ENCODE measurements around the gene MIR17HG. TPM values are rescaled to one million over a fixed set of nuclear protein-coding genes. Genes with fewer than 3 reads are reported as not detected.

The MIR17HG gene
- total RNA-seq, 2 donors from 2014 or later = 2.7 to 16.5 TPM

GRCh38 chr13:91362908-91363307 is 15.4 kb downstream of the MIR17HG start:
- no peak for ATAC-seq (ENCODE audit: insufficient number of reproducible peaks, low FRiP score, low read depth)
- Histone ChIP-seq H3K9me3 (no peaks in the 10 kb centered on the region), H3K27ac (no peak overlapping the region), H3K4me1 (ENCODE audit: control insufficient read depth in 1 of 2, low read depth in 2 of 2) (peaks cover 0 to 24% of the 10 kb centered on the region in 2 donors), H3K36me3 (no peaks in the 10 kb centered on the region), H3K27me3 (replicated peaks; ENCODE audit: insufficient read depth) (no peaks in the 10 kb centered on the region), H3K4me3 (no peak overlapping the region)
- no peak for DNase-seq (ENCODE audit: low spot score)
- TF ChIP-seq, protein P1, sequence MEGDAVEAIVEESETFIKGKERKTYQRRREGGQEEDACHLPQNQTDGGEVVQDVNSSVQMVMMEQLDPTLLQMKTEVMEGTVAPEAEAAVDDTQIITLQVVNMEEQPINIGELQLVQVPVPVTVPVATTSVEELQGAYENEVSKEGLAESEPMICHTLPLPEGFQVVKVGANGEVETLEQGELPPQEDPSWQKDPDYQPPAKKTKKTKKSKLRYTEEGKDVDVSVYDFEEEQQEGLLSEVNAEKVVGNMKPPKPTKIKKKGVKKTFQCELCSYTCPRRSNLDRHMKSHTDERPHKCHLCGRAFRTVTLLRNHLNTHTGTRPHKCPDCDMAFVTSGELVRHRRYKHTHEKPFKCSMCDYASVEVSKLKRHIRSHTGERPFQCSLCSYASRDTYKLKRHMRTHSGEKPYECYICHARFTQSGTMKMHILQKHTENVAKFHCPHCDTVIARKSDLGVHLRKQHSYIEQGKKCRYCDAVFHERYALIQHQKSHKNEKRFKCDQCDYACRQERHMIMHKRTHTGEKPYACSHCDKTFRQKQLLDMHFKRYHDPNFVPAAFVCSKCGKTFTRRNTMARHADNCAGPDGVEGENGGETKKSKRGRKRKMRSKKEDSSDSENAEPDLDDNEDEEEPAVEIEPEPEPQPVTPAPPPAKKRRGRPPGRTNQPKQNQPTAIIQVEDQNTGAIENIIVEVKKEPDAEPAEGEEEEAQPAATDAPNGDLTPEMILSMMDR (IDR thresholded peaks at IDR 0.05) = no peak

DNA sequence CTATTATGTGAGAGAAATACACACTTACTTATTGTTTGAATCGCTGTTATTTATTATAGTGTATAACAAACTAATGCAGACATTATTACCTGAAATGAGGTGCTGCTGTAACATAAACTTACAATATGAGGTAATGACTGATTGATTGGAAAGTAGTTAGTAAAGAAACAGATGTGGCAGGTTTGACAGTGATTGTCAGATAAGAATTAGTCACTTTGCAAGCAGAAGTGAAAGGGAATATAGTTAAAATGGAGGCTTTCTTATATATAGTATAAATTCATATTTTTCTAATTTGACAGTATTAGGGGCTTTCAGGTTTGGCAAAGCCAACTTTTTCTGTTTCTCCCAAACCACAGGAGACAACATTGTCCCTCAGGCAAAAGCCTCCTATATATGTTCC is 20.6 kb downstream of the MIR17HG start:
- H3K9me3 ChIP-seq = no peaks in the 10 kb centered on the region
- no peaks in the 10 kb centered on the region for H3K36me3 ChIP-seq
- H3K27me3 ChIP-seq (replicated peaks; ENCODE audit: insufficient read depth) = no peaks in the 10 kb centered on the region
- no peaks in the 10 kb centered on the region for H3K4me1 ChIP-seq (ENCODE audit: control insufficient read depth in 1 of 2, low read depth in 2 of 2)
- ATAC-seq (ENCODE audit: insufficient number of reproducible peaks, low FRiP score, low read depth) (no peak), DNase-seq (ENCODE audit: low spot score) (no peak)
- no peak overlapping the region for H3K4me3 ChIP-seq
- H3K27ac ChIP-seq = no peak overlapping the region
- TF ChIP-seq, protein P1 (IDR thresholded peaks at IDR 0.05) = no peak

GRCh38 chr13:91368676-91369440 is 21.4 kb downstream of the MIR17HG start:
- ATAC-seq (ENCODE audit: insufficient number of reproducible peaks, low FRiP score, low read depth) (no peak), DNase-seq (ENCODE audit: low spot score) (no peak)
- Histone ChIP-seq H3K9me3 (no peaks in the 10 kb centered on the region), H3K36me3 (no peaks in the 10 kb centered on the region), H3K4me3 (no peak overlapping the region), H3K27ac (no peak overlapping the region), H3K4me1 (ENCODE audit: control insufficient read depth in 1 of 2, low read depth in 2 of 2) (no peaks in the 10 kb centered on the region), H3K27me3 (replicated peaks; ENCODE audit: insufficient read depth) (no peaks in the 10 kb centered on the region)
- TF ChIP-seq, protein P1 (IDR thresholded peaks at IDR 0.05) = no peak

DNA sequence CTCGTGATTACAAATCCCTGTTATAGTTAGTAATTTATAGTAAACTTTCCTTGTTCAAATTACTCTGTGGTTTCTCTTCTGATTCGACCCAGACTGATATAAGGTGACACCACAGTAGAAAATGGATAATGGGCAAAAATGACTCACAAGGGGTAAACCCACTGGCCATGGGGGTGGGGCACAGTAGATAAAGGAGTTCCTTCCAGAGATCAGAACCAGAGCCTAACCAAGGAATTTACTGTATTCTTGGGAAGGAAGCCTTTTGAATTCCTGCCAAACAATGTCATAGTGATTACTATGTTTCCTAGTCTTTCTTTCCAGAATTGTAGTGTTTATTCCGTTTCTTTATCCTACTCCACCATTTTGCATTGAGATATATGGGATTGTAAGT is 21.9 kb downstream of the MIR17HG start:
- Histone ChIP-seq H3K27me3 (replicated peaks; ENCODE audit: insufficient read depth) (no peaks in the 10 kb centered on the region), H3K4me1 (ENCODE audit: control insufficient read depth in 1 of 2, low read depth in 2 of 2) (no peaks in the 10 kb centered on the region), H3K36me3 (no peaks in the 10 kb centered on the region), H3K4me3 (no peak overlapping the region), H3K27ac (no peak overlapping the region), H3K9me3 (no peaks in the 10 kb centered on the region)
- TF ChIP-seq, protein P1 (IDR thresholded peaks at IDR 0.05) = no peak
- ATAC-seq (ENCODE audit: insufficient number of reproducible peaks, low FRiP score, low read depth) = no peak
- DNase-seq (ENCODE audit: low spot score) = no peak

- no peaks in the 10 kb centered on the region for H3K4me1 ChIP-seq (ENCODE audit: control insufficient read depth in 1 of 2, low read depth in 2 of 2)
- no peak overlapping the region for H3K4me3 ChIP-seq
- no peaks in the 10 kb centered on the region for H3K36me3 ChIP-seq
- no peaks in the 10 kb centered on the region for H3K9me3 ChIP-seq
- no peak overlapping the region for H3K27ac ChIP-seq
- no peaks in the 10 kb centered on the region for H3K27me3 ChIP-seq (replicated peaks; ENCODE audit: insufficient read depth)
- ATAC-seq (ENCODE audit: insufficient number of reproducible peaks, low FRiP score, low read depth) = no peak
- DNase-seq (ENCODE audit: low spot score) = no peak
- TF ChIP-seq, protein P1 (IDR thresholded peaks at IDR 0.05) = no peak
Observed at GRCh38 chr13:91370501-91370900, 23.0 kb downstream of the MIR17HG start.

All from thoracic aorta (tissue), 2 donors.